GM12801 (cell line): ENCODE measurements around the gene ZNF19.

Experiments
- CTCF ChIP-seq: IDR thresholded peaks from one replicate; pipeline ENCODE4 v1.5.1; 2011; ENCODE audit warnings: control low read depth; ENCODE audit not compliant: insufficient read length; ENCODE audit errors: extremely low read depth

ZNF19 gene

DNA sequence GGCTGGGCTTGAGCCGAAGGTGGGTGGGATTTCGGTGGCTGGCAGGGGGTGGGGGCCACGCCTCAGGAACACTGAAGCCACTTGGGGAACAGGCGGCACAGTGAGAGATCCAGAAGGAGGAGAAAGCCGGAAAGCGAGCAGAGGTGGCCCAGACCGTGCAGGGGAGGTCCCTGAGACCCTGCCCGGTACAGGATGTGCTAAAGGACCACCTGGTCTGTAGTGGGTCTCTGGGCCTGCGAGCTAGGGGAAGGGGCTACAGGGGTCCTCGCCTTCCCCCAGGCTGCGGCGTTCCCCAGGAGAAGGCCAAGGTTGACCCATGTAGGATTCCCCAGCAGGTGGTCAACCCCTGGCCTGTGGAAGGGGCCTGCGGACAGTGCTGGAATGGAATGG, 47.1 kb downstream of the ZNF19 start, which contains the start of gene TLE7:
Gene TLE7, minus strand, starts transcription at position 4 of the 390 bp plus-strand sequence. CDS start 8,730 bp downstream, outside the sequence.
- no peak for TF ChIP-seq CTCF

DNA sequence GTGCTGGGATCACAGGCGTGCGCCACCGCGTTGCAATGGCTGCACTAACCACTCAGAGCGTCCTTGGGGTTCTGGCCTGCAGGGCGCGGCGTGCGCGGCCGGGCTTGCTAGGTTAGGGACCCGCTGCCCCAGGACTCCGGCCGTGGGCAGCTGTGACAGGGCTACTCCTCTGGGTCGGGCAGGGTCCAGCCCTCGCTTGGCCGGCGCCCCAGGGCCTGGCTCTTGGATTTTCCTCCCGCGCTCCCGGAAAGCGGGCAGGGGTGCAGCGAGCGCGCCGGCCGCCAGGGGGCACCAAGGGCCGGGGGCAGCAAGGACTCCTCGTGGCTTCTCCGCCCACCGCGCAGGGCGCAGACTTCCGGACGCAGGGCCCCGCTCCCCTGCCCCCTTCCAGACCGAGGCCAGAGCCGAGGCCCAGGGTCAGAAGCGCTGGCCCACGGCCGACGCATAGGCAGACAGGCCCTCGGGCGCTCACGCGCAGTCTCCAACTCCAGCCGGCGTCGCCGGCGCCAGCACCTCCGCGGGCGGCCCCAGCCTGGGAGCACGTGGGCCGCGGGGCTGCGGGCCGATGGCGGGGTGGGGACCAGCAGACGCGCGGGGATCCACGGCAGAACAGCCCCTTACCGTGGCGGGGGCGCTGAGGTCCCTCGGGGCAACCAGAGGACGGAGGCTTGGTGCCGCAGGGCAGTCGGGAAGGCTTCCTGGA, 47.6 kb downstream of the ZNF19 start:
- TF ChIP-seq CTCF, result no peak

- no peak for TF ChIP-seq CTCF
Measured at GRCh38 chr16:71440669-71441347, 48.3 kb downstream of the ZNF19 start.

DNA sequence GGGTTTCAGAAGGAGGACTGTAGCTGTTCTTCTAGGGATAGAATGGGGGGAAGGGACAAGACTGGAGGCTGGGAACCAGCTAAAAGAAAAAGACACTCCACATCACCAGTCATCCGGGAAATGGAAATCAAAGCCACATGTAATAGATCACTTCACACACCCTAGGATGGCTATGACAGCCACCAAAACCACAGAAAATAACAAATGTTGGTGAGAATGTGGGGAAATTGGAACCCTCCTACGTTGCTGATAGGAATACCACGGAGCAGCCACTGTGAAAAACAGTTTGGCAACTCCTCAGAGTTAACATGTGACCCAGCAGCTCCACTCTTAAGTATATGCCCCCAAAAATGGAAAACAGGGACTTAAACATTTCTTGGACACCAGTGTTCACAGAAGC, 49.6 kb downstream of the ZNF19 start:
- TF ChIP-seq CTCF, result no peak

GRCh38 chr16:71436473-71436872, 52.7 kb downstream of the ZNF19 start:
- no peak for TF ChIP-seq CTCF

GRCh38 chr16:71432906-71433305, 56.2 kb downstream of the ZNF19 start:
- no peak for TF ChIP-seq CTCF

DNA sequence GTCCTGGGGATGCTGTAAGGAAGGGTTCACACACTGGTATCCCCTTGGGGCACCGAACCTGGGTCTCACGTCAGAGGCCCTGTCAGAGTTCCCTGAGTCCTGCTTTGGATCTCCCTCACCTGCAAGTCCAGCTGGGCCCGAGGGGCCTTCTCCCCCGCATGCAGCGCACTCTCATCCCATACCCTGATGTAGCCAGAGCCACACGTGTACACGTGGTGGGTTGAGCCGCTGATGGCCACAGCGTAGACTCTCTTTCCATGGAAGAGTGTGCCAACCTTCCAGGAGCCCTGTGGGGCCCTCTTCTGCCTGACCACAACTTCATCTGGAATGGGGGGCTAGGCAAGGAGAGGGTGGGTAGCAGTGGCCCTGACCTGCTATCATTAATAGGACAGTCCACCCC, 57.1 kb downstream of the ZNF19 start:
- TF ChIP-seq CTCF, result no peak
